AML-193 (cell line): ENCODE results near the gene C3orf70.

ENCODE experiments used
- DNase-seq, 2 experiments: peaks; one replicate each; lab custom pipeline; 2025; lab: John Stamatoyannopoulos, UW

Gene C3orf70

DNA sequence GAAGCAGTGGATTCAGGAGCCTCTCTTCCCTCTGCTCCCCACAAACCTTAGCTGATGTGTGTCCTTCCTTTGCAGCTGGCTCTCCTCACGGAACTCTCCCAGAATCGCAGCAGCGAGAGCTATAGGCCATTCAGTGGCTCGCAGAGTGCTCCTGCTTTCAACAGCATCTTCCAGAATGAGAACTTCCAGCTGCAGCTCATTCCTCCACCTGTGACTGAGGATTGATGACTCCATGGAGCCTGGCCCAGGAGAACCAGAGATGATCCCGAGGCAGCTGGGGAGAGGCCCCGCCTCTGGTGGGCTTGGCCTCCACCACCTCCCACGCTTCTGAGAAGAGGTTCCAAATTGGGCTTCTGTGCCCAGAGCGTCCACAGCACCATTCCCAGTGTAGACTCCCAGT lies 101.1 kb downstream of the C3orf70 start:
- DNase-seq = no peak

- no peak for DNase-seq
These were observed 103.2 kb downstream of the C3orf70 start for GRCh38 chr3:185049710-185050109.

GRCh38 chr3:185046603-185047002 lies 106.3 kb downstream of the C3orf70 start:
- DNase-seq = no peak

GRCh38 chr3:185046164-185046515 lies 106.7 kb downstream of the C3orf70 start:
- no peak for DNase-seq

GRCh38 chr3:185042312-185043050 lies 110.4 kb downstream of the C3orf70 start:
- DNase-seq = no peak

GRCh38 chr3:185041540-185041939 lies 111.3 kb downstream of the C3orf70 start:
- DNase-seq = no peak

GRCh38 chr3:185040425-185040824 lies 112.4 kb downstream of the C3orf70 start:
- no peak for DNase-seq

DNA sequence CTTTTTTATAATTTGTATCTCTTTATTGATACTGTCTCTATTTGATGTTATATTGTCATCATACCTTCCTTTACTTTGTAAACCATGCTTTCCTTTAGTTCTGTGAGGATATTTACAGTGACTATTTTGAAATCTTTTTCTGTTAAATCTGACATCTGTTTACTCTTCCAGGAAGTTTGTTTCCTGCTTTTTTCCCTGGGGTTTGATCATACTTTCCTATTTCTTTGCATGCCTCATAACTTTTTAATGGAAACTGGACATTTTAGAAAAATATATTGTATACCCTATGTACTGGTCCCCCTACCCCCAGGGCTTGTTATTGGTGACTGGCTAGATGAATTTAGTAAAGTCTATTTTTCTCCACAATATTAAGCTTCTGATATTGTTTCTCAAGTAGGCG lies 115.1 kb downstream of the C3orf70 start:
- no peak for DNase-seq

DNA sequence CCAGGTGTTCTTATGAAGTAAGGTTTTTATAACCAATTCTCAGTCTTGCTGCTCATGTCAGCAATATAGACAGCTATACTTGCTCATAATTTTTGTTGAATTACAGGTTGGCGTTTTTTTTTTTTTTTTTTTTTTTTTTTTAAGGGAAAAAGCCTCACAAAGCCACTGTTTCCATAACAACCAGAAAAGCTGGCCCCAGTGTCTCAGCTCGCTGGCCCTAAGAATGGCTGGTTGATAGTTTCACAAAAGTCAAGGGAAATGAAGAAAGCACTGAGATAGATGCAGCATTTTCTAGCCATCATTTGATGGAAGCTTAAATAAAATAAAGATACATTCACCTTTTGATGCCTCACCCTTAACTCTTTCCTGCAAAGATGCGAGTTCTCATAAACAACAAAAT lies 121.9 kb downstream of the C3orf70 start:
- no peak for DNase-seq

- DNase-seq = no peak
These were observed 122.5 kb downstream of the C3orf70 start for GRCh38 chr3:185030399-185030798.

DNA sequence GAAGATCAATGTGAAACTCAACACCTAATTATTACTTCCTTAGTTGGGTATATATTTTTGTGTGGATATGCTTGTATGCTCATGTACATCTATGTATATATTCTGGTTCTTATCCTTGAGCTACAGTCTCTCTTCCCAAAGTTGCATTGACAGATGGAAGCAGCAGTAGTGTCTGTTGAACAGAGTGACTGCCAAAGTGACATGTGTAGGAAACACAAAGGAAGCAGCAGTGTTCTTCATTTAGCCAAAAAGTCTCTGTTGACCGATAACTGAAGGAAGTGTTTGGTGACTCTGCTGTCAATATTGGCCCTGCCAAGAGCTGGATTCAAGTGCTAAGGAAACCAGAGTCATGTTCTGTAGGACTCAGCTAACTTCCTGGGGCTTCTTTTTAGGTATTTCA lies 123.8 kb downstream of the C3orf70 start:
- no peak for DNase-seq

DNA sequence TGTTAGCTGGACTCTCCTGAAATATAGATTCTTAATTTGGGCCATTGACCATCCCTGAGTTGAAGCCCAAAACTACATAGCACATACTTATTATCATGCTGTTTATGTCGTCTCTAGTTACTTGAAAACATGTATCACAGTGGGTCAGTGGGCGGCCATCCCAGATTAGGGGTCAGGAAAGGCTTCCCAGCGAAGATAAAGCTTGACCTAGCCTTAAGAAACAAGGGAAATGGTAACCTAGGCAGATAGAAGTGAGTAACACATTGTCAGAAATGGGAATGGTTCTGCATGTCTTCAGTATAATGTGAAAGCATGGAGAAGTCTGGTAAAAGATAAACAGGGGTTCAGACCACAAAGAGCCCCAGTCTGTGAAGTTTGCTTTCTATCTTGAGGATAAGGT lies 124.7 kb downstream of the C3orf70 start:
- DNase-seq = no peak
